Gastrocnemius medialis (tissue), 4 donors: ENCODE results near the gene TM2D3.

Source experiments
- POLR2A ChIP-seq, 2 donors: fragments of 450-650 bp; IDR thresholded peaks; one replicate each; pipeline ENCODE4 v1.6.1; 2017; ENCODE audit warnings: antibody characterized with exemption in 2 of 2, mild to moderate bottlenecking in 2 of 2, moderate library complexity in 2 of 2
- TF ChIP-seq, protein P1 (sequence below), 5 experiments: fragments of 450-650 bp in 3 of 5; fragments of 200-600 bp in 2 of 5; sonication (generic) in 2 of 5; IDR thresholded peaks in 4 of 5; conservative IDR thresholded peaks in 1 of 5; 1 replicate in 4 of 5; 2 replicates in 1 of 5; pipeline ENCODE4 v1.5.1; 2016 to 2019; ENCODE audit warnings: antibody characterized with exemption in 5 of 5, mild to moderate bottlenecking in 3 of 5, moderate library complexity in 3 of 5

DNA sequence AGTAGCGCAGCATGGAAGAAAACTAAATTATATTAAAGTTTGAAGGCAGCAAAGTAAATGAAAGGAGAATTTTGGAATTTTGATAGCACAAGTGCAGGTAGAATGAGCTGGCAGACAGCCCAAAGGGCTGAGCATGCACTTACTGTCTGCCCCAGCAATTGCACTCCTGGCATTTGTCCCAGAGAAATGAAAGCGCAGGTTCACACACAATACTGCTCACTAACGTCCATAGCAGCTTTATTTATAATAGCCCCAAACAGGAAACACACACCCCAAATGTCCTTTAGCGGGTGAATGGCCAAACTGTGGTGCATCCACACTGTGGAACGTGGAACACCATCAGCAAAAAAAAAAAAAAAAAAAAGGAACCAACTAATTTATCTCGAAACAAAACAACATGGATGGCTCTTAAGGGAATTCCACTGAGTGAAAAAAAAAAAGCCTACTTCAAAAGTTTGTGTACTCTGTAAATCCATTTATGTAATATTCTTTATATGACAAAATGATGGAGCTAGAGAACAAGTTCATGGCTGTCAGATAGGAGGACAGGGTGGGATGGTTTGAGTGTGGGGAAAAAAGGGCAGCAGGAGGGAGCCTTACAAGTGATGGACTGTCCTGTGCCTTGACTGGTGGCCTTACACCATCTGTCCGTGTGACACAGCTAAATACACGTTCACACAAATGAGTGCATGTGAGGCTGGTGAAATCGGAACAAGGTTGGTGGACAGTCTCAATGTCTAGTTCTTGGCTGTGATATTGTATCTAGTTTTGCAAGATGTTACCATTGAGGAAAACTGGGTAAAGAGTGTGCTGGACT lies 6.0 kb upstream of the TM2D3 start:
- TF ChIP-seq, protein P1, sequence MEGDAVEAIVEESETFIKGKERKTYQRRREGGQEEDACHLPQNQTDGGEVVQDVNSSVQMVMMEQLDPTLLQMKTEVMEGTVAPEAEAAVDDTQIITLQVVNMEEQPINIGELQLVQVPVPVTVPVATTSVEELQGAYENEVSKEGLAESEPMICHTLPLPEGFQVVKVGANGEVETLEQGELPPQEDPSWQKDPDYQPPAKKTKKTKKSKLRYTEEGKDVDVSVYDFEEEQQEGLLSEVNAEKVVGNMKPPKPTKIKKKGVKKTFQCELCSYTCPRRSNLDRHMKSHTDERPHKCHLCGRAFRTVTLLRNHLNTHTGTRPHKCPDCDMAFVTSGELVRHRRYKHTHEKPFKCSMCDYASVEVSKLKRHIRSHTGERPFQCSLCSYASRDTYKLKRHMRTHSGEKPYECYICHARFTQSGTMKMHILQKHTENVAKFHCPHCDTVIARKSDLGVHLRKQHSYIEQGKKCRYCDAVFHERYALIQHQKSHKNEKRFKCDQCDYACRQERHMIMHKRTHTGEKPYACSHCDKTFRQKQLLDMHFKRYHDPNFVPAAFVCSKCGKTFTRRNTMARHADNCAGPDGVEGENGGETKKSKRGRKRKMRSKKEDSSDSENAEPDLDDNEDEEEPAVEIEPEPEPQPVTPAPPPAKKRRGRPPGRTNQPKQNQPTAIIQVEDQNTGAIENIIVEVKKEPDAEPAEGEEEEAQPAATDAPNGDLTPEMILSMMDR (IDR thresholded peaks at IDR 0.05 in 4 of 5, conservative IDR thresholded peaks at IDR 0.05 in 1 of 5), result no peak
- TF ChIP-seq POLR2A (IDR thresholded peaks at IDR 0.05), result peak in 1 of 2 donors; percentile 24
